ENCODE measurements around the gene SYTL2.

The SYTL2 gene

GRCh38 chr11:85749884-85750283, 61.1 kb downstream of the SYTL2 start:
- no peak for TF ChIP-seq CTCF (IDR thresholded peaks at IDR 0.05; ENCODE audit: low read depth, low read length)
- no peak overlapping the region for H3K4me3 ChIP-seq (ENCODE audit: low read depth, low read length)

GRCh38 chr11:85749287-85749834, 61.6 kb downstream of the SYTL2 start:
- no peak for TF ChIP-seq CTCF (IDR thresholded peaks at IDR 0.05; ENCODE audit: low read depth, low read length)

GRCh38 chr11:85748455-85748891, 62.5 kb downstream of the SYTL2 start:
- H3K4me3 ChIP-seq (ENCODE audit: low read depth, low read length): no peak overlapping the region
- TF ChIP-seq CTCF (IDR thresholded peaks at IDR 0.05; ENCODE audit: low read depth, low read length): no peak

More at GRCh38 chr11:85749287-85749834, 61.6 kb downstream of the SYTL2 start:
- H3K4me3 ChIP-seq (ENCODE audit: low read depth, low read length): no peak overlapping the region

- H3K4me3 ChIP-seq (ENCODE audit: low read depth, low read length): no peak overlapping the region
- TF ChIP-seq CTCF (IDR thresholded peaks at IDR 0.05; ENCODE audit: low read depth, low read length): no peak
Measured at GRCh38 chr11:85746670-85747069, 64.3 kb downstream of the SYTL2 start.

GRCh38 chr11:85745626-85746025, 65.3 kb downstream of the SYTL2 start:
- no peak for TF ChIP-seq CTCF (IDR thresholded peaks at IDR 0.05; ENCODE audit: low read depth, low read length)
- no peak overlapping the region for H3K4me3 ChIP-seq (ENCODE audit: low read depth, low read length)

- no peak for TF ChIP-seq CTCF (IDR thresholded peaks at IDR 0.05; ENCODE audit: low read depth, low read length)
- H3K4me3 ChIP-seq (ENCODE audit: low read depth, low read length): no peak overlapping the region
Measured at GRCh38 chr11:85742873-85743275, 68.1 kb downstream of the SYTL2 start.

- no peak for TF ChIP-seq CTCF (IDR thresholded peaks at IDR 0.05; ENCODE audit: low read depth, low read length)
- no peak overlapping the region for H3K4me3 ChIP-seq (ENCODE audit: low read depth, low read length)
Measured at GRCh38 chr11:85742348-85742747, 68.6 kb downstream of the SYTL2 start.
